Caco-2 (cell line): ENCODE data around the gene MR1. TPM values are rescaled to one million over a fixed set of nuclear protein-coding genes. Genes with fewer than 3 reads are reported as not detected.

Experiments used
- BruUV-seq: library from RNA; stranded (reverse); fragments of 400-500 nt; replicated peaks from 2 replicates; lab custom pipeline; 2021; lab: Mats Ljungman, UMichigan
- CTCF ChIA-PET: fragments of 300-600 bp; sonication (Branson Sonifier 250); formaldehyde crosslinking; loops from one replicate; lab custom pipeline; 2022; ENCODE audit warnings: antibody characterized with exemption; lab: Charles Lee
- POLR2A ChIA-PET: fragments of 300-600 bp; sonication (Branson Sonifier 250); formaldehyde crosslinking; loops from one replicate; lab custom pipeline; 2022; ENCODE audit warnings: antibody characterized with exemption; lab: Charles Lee
- DNase-seq, 2 experiments: peaks; one replicate each; pipeline versions ENCODE4 v3.0.0 to v3.0.0-alpha.2; 2020 to 2022
- H3K27me3 ChIP-seq: replicated peaks from 2 replicates; pipeline ENCODE4 v1.6.0; 2011; ENCODE audit warnings: low read length; ENCODE audit not compliant: control insufficient read depth, insufficient read depth
- H3K36me3 ChIP-seq: 2 replicates; pipeline ENCODE4 v1.5.1; 2011; ENCODE audit warnings: low read length; ENCODE audit not compliant: control insufficient read depth, insufficient read depth
- H3K4me1 ChIP-seq: fragments of 250-450 bp; sonication (Bioruptor Pico); 2 replicates; pipeline ENCODE4 v1.5.1; 2020; ENCODE audit warnings: mild to moderate bottlenecking
- H3K4me3 ChIP-seq: 2 replicates; pipeline ENCODE4 v1.5.1; 2011; ENCODE audit warnings: low read depth, mild to moderate bottlenecking, control low read depth, low read length
- H3K9me3 ChIP-seq: fragments of 250-450 bp; sonication (Bioruptor Pico); 2 replicates; pipeline ENCODE4 v1.5.1; 2020; ENCODE audit warnings: mild to moderate bottlenecking, moderate library complexity
- H3K27ac Mint-ChIP-seq: one replicate; pipeline ENCODE4 v1.8.0; 2022; ENCODE audit warnings: mixed read lengths; ENCODE audit not compliant: unreplicated experiment
- H3K27me3 Mint-ChIP-seq: one replicate; pipeline ENCODE4 v1.8.0; 2022; ENCODE audit warnings: mixed read lengths; ENCODE audit not compliant: insufficient read depth, unreplicated experiment
- H3K36me3 Mint-ChIP-seq: one replicate; pipeline ENCODE4 v1.8.0; 2022; ENCODE audit warnings: mild to moderate bottlenecking, mixed read lengths; ENCODE audit not compliant: insufficient read depth, unreplicated experiment
- H3K4me1 Mint-ChIP-seq: one replicate; pipeline ENCODE4 v1.8.0; 2022; ENCODE audit warnings: low read depth, mixed read lengths; ENCODE audit not compliant: unreplicated experiment
- H3K4me3 Mint-ChIP-seq: one replicate; pipeline ENCODE4 v1.8.0; 2022; ENCODE audit warnings: mild to moderate bottlenecking, moderate library complexity, mixed read lengths; ENCODE audit not compliant: unreplicated experiment
- H3K9me3 Mint-ChIP-seq: one replicate; pipeline ENCODE4 v1.8.0; 2022; ENCODE audit warnings: mixed read lengths; ENCODE audit not compliant: unreplicated experiment
- CTCF ChIP-seq, 2 experiments: fragments of 200-600 bp in 1 of 2; IDR thresholded peaks; 1 replicate in 1 of 2; 2 replicates in 1 of 2; pipeline versions ENCODE4 v1.5.1 to v1.8.0; 2011 to 2022; ENCODE audit warnings: antibody characterized with exemption in 1 of 2, control low read depth in 1 of 2, inconsistent platforms in 1 of 2, low read depth in 1 of 2, low read length in 1 of 2, mild to moderate bottlenecking in 1 of 2, moderate library complexity in 1 of 2; ENCODE audit not compliant: insufficient read depth in 1 of 2, severe bottlenecking in 1 of 2, unreplicated experiment in 1 of 2
- intact Hi-C: fragments of 100-400 bp; cut with micrococcal nuclease; formaldehyde crosslinking; loops from one replicate; pipeline ENCODE4 v1.10.0; 2022; ENCODE audit not compliant: unreplicated experiment
- total RNA-seq: library from RNA; stranded (reverse); gene quantifications from 2 replicates; pipeline ENCODE4 v1.2.3, GENCODE V29; 2022

Gene MR1
- total RNA-seq, 1 experiment from 2014 or later: 2.5 TPM

GRCh38 chr1:181075766-181076350 lies 42.1 kb downstream of the MR1 start:
- no peak for TF ChIP-seq CTCF (IDR thresholded peaks at IDR 0.05; ENCODE audit: insufficient read depth in 1 of 2, low read depth in 1 of 2, low read length in 1 of 2, severe bottlenecking in 1 of 2, unreplicated experiment in 1 of 2)
- Mint-ChIP-seq H3K36me3 (no peaks in the 10 kb centered on the region), H3K4me3 (no peak overlapping the region), H3K27ac (no peak overlapping the region), H3K27me3 (no peaks in the 10 kb centered on the region), H3K9me3 (peaks cover 10% of the 10 kb centered on the region), H3K4me1 (peaks cover 8% of the 10 kb centered on the region)
- BruUV-seq: no TSS peak
- intact Hi-C loops: no loop called here
- ChIA-PET POLR2A (no interaction called here), CTCF (interaction anchor here (0.6 to 1.0 kb wide), 5 partner anchors 8 to 194 kb away, joined by 3 to 5 read pairs (median 4); no protein-coding TSS in a partner anchor)
- no peaks in the 10 kb centered on the region; the same call in 1 of the 2 replicates for H3K4me1 ChIP-seq
- H3K36me3 ChIP-seq: no peaks in the 10 kb centered on the region
- no peaks in the 10 kb centered on the region for H3K27me3 ChIP-seq
- no peak overlapping the region for H3K4me3 ChIP-seq
- DNase-seq: no peak
- H3K9me3 ChIP-seq: no peaks in the 10 kb centered on the region; the same call in 1 of the 2 replicates

GRCh38 chr1:181076852-181077251 lies 43.1 kb downstream of the MR1 start:
- DNase-seq: no peak
- no peaks in the 10 kb centered on the region for H3K27me3 ChIP-seq
- no peak for TF ChIP-seq CTCF (IDR thresholded peaks at IDR 0.05; ENCODE audit: insufficient read depth in 1 of 2, low read depth in 1 of 2, low read length in 1 of 2, severe bottlenecking in 1 of 2, unreplicated experiment in 1 of 2)
- no peak overlapping the region for H3K4me3 ChIP-seq
- intact Hi-C loops: no loop called here
- POLR2A ChIA-PET: no interaction called here
- H3K27ac Mint-ChIP-seq: no peak overlapping the region
- no peaks in the 10 kb centered on the region; the same call in 1 of the 2 replicates for H3K9me3 ChIP-seq
- BruUV-seq: no TSS peak
- no peaks in the 10 kb centered on the region; the same call in 1 of the 2 replicates for H3K4me1 ChIP-seq
- no peaks in the 10 kb centered on the region for H3K36me3 ChIP-seq
- H3K27me3 Mint-ChIP-seq: no peaks in the 10 kb centered on the region
- H3K4me3 Mint-ChIP-seq: no peak overlapping the region
- peaks cover 9% of the 10 kb centered on the region for H3K9me3 Mint-ChIP-seq
- H3K36me3 Mint-ChIP-seq: no peaks in the 10 kb centered on the region
- peaks cover 8% of the 10 kb centered on the region for H3K4me1 Mint-ChIP-seq
- CTCF ChIA-PET: interaction anchor here (1.0 kb wide), 1 partner anchor 195 kb away, joined by 3 read pairs; no protein-coding TSS in a partner anchor

- DNase-seq: no peak
- Mint-ChIP-seq H3K27ac (no peak overlapping the region), H3K27me3 (no peaks in the 10 kb centered on the region), H3K4me3 (no peak overlapping the region), H3K4me1 (peaks cover 8% of the 10 kb centered on the region), H3K9me3 (peaks cover 9% of the 10 kb centered on the region), H3K36me3 (no peaks in the 10 kb centered on the region)
- no peaks in the 10 kb centered on the region for H3K36me3 ChIP-seq
- H3K4me1 ChIP-seq: no peaks in the 10 kb centered on the region; the same call in 1 of the 2 replicates
- H3K4me3 ChIP-seq: no peak overlapping the region
- no peaks in the 10 kb centered on the region for H3K27me3 ChIP-seq
- POLR2A ChIA-PET: no interaction called here
- no TSS peak for BruUV-seq
- CTCF ChIA-PET: no interaction called here
- TF ChIP-seq CTCF (IDR thresholded peaks at IDR 0.05; ENCODE audit: insufficient read depth in 1 of 2, low read depth in 1 of 2, low read length in 1 of 2, severe bottlenecking in 1 of 2, unreplicated experiment in 1 of 2): no peak
- intact Hi-C loops: no loop called here
- H3K9me3 ChIP-seq: no peaks in the 10 kb centered on the region; the same call in 1 of the 2 replicates
Measured at GRCh38 chr1:181077576-181078242, 43.9 kb downstream of the MR1 start.
